HEK293T (cell line): ENCODE measurements around the gene DNAH12.

Source experiments
- CTCF ChIA-PET: fragments of 350-600 bp; formaldehyde crosslinking; extraction: SDS; loops from one replicate; lab custom pipeline; 2021; ENCODE audit warnings: antibody characterized with exemption, inconsistent platforms; lab: Yijun Ruan, JAX
- POLR2A ChIA-PET: fragments of 350-600 bp; formaldehyde crosslinking; extraction: SDS; loops from one replicate; lab custom pipeline; 2020; ENCODE audit warnings: antibody characterized with exemption, inconsistent platforms; lab: Yijun Ruan, JAX
- DNase-seq: peaks from one replicate; pipeline ENCODE4 v3.0.0; 2012; ENCODE audit warnings: mixed read lengths; ENCODE audit errors: extremely low spot score
- ARNT ChIP-seq: fragments of 450-650 bp; IDR thresholded peaks from 2 replicates; pipeline ENCODE4 v1.6.1; 2017; ENCODE audit warnings: mild to moderate bottlenecking
- BHLHE40 ChIP-seq: fragments of 450-650 bp; IDR thresholded peaks from 2 replicates; pipeline ENCODE4 v1.6.1; 2016; ENCODE audit warnings: mild to moderate bottlenecking, moderate library complexity, borderline replicate concordance
- CTBP1 ChIP-seq: fragments of 450-650 bp; IDR thresholded peaks from 2 replicates; pipeline ENCODE4 v1.6.1; 2016; ENCODE audit warnings: borderline replicate concordance
- ELF4 ChIP-seq: fragments of 450-650 bp; IDR thresholded peaks from 2 replicates; pipeline ENCODE4 v1.6.1; 2017; ENCODE audit warnings: antibody characterized with exemption
- FOXA1 ChIP-seq: fragments of 450-650 bp; IDR thresholded peaks from 2 replicates; pipeline ENCODE4 v1.6.1; 2016; ENCODE audit warnings: mild to moderate bottlenecking
- FOXK2 ChIP-seq: fragments of 450-650 bp; IDR thresholded peaks from 2 replicates; pipeline ENCODE4 v1.6.1; 2016; ENCODE audit warnings: mild to moderate bottlenecking
- FOXM1 ChIP-seq: fragments of 450-650 bp; IDR thresholded peaks from 2 replicates; pipeline ENCODE4 v1.6.1; 2017; ENCODE audit warnings: mild to moderate bottlenecking, borderline replicate concordance
- HDGF ChIP-seq: fragments of 450-650 bp; IDR thresholded peaks from 2 replicates; pipeline ENCODE4 v1.6.1; 2017; ENCODE audit warnings: antibody characterized with exemption, borderline replicate concordance
- L3MBTL2 ChIP-seq: fragments of 450-650 bp; conservative IDR thresholded peaks from 2 replicates; pipeline ENCODE4 v1.6.1; 2016; ENCODE audit warnings: mild to moderate bottlenecking
- LEF1 ChIP-seq: fragments of 450-650 bp; IDR thresholded peaks from 2 replicates; pipeline ENCODE4 v1.6.1; 2017; ENCODE audit warnings: mild to moderate bottlenecking, borderline replicate concordance
- NFRKB ChIP-seq: fragments of 450-650 bp; IDR thresholded peaks from 2 replicates; pipeline ENCODE4 v1.6.1; 2016; ENCODE audit warnings: mild to moderate bottlenecking, moderate library complexity
- PKNOX1 ChIP-seq: fragments of 450-650 bp; IDR thresholded peaks from 2 replicates; pipeline ENCODE4 v1.6.1; 2016
- SP1 ChIP-seq: fragments of 450-650 bp; IDR thresholded peaks from 2 replicates; pipeline ENCODE4 v1.6.1; 2017
- SUZ12 ChIP-seq: fragments of 450-650 bp; IDR thresholded peaks from 2 replicates; pipeline ENCODE4 v1.6.1; 2016; ENCODE audit warnings: mild to moderate bottlenecking
- TARDBP ChIP-seq: fragments of 450-650 bp; IDR thresholded peaks from 2 replicates; pipeline ENCODE4 v1.6.1; 2016
- ZNF384 ChIP-seq: fragments of 450-650 bp; IDR thresholded peaks from 2 replicates; pipeline ENCODE4 v1.6.1; 2016

DNAH12 gene

DNA sequence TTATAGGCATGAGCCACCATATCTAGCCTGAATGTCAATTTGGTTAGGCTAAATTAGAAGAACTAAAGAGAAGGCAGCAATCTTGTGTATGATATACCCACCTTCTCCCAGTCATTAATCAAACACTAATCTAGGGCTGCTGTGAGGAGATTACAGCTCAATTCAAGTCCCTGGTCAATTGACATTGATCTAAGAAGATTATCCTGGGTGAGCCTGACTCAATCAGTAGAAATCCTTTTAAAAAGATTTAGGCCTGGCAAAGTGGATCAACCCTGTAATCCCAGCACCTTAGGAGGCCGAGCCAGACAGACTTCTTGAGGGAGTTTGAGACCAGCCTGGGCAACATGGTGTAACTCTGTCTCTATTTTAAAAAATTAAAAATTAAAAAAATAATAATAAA, 2.5 kb upstream of the DNAH12 start:
- DNase-seq = no peak
- no peak for TF ChIP-seq FOXK2
- no peak for TF ChIP-seq FOXM1

GRCh38 chr3:57545636-57546268, 1.6 kb upstream of the DNAH12 start:
- CTCF ChIA-PET = interaction anchor here (0.6 kb wide), 1 partner anchor 689 kb away, joined by 3 read pairs; no protein-coding TSS in a partner anchor
- no peak for DNase-seq
- POLR2A ChIA-PET = interaction anchor here (1.7 to 3.1 kb wide), 2 partner anchors 10 to 52 kb away, joined by 5 to 19 read pairs; partner anchors contain the start of genes ARF4 and PDE12
- TF ChIP-seq ARNT (no peak), ZNF384 (no peak), FOXK2 (no peak), PKNOX1 (no peak), SP1 (no peak), LEF1 (no peak), HDGF (no peak), SUZ12 (no peak), FOXA1 (no peak), TARDBP (no peak), ELF4 (no peak), CTBP1 (no peak), FOXM1 (no peak)

More for the DNA sequence above, 2.5 kb upstream of the DNAH12 start:
- POLR2A ChIA-PET = interaction anchor here (1.7 to 3.1 kb wide), 2 partner anchors 9 to 51 kb away, joined by 5 to 19 read pairs; partner anchors contain the start of genes ARF4 and PDE12
- CTCF ChIA-PET = no interaction called here

DNA sequence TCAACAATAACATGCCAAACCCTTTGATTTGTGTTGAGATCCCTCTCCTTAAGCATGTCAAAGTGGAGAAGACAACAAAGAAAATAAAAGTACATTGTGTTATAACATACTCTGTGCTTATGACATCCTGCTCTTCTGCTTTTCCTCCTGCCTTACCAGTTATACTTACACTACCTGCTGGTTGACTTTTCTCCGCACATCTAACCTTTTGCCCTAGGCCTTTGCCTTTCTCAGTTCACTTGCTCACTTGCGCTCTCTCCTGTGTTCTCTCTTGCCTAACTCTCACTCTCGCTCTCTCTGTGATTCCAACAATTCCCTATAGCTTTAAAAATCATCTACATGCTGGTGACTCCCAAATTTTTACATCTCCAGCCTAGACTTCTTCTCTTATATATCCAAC, 5.7 kb downstream of the DNAH12 start:
- POLR2A ChIA-PET = interaction anchor here (0.9 kb wide), 1 partner anchor 18 kb away, joined by 3 read pairs; the partner anchor contains the start of gene PDE12
- CTCF ChIA-PET = no interaction called here
- TF ChIP-seq HDGF (no peak), FOXK2 (no peak), LEF1 (no peak), SP1 (no peak), TARDBP (no peak), PKNOX1 (no peak), ARNT (no peak), FOXA1 (no peak), CTBP1 (no peak)
- DNase-seq = no peak

DNA sequence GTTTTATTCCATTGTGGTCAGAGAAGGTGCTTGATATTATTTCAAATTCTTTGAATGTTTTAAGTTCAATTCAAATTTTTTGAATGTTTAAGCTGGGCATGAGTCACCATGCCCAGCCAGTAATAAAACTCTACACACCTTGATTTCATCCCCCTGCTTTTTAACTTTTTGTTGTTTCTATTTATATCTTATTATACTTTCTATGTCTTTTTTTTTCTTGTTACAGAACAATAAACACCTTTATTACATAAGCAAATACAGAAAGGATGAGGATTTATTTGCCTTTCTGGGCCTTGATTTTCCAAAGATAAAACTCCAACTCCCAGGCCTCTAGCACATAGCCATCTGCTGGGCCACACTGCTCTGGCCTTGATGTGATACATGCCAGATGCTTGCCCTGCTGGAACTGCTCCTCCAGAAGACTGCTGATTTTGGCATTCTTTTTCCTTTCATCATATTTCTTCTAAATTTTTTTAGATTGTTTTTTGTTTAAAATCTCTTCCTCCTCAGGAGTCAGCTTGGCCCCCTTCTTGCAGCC, 14.0 kb downstream of the DNAH12 start:
- DNase-seq = no peak
- ChIA-PET CTCF (no interaction called here), POLR2A (no interaction called here)
- TF ChIP-seq SUZ12 = no peak

- CTCF ChIA-PET = no interaction called here
- no peak for TF ChIP-seq HDGF
- no peak for TF ChIP-seq CTBP1
- TF ChIP-seq SUZ12 = no peak
- TF ChIP-seq LEF1 = no peak
- TF ChIP-seq L3MBTL2 = no peak
- no peak for TF ChIP-seq ZNF384
- TF ChIP-seq BHLHE40 = no peak
- TF ChIP-seq FOXA1 = no peak
- no peak for TF ChIP-seq FOXM1
- no peak for TF ChIP-seq ELF4
- no peak for TF ChIP-seq ARNT
- no peak for TF ChIP-seq FOXK2
- no peak for DNase-seq
- POLR2A ChIA-PET = no interaction called here
Measured at GRCh38 chr3:57518276-57518915, 25.7 kb downstream of the DNAH12 start.

DNA sequence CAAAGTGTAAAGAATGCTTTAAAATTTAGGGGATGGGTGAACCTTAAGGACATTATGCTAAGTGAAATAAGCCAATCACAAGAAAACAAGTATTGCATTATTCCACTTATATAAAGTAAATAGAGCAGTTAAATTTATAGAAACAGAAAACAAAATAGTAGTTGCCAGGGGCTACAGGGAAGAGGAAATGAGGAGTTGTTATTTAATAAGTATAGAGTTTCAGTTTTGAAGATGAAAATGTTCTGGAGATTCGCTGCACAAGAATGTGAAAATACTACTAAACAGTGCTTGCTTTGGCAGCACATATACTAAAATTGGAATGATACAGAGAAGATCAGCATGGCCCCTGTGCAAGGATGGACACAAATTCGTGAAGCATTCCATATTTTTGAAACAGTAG, 32.0 kb downstream of the DNAH12 start:
- CTCF ChIA-PET = no interaction called here
- no peak for DNase-seq
- POLR2A ChIA-PET = no interaction called here
- no peak for TF ChIP-seq L3MBTL2

GRCh38 chr3:57505901-57506300, 38.2 kb downstream of the DNAH12 start:
- CTCF ChIA-PET = no interaction called here
- DNase-seq = no peak
- no peak for TF ChIP-seq SP1
- no peak for TF ChIP-seq FOXM1
- no peak for TF ChIP-seq LEF1
- no peak for TF ChIP-seq ELF4
- no peak for TF ChIP-seq TARDBP
- POLR2A ChIA-PET = no interaction called here

DNA sequence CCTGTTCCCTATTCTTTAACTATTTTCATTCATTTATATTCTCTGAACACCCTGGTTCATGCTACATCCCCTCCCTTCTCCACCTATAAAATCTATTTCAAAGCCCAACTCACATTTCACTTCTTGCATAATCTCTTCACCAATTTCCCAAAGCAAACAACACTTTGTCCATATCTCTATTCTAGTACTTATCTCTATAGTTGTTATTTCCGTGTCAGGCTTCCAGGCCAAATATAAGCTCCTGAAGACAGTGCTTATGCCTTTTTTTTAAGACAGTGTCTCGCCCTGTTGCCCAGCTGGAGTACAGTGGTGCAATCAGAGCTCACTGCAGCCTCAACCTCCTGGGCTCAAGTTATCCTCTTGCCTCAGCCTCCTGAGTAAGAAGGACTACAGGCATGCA, 43.6 kb downstream of the DNAH12 start:
- TF ChIP-seq NFRKB (no peak), FOXA1 (no peak), BHLHE40 (no peak), ARNT (no peak), TARDBP (no peak), FOXM1 (no peak), PKNOX1 (no peak), LEF1 (no peak), ELF4 (no peak), HDGF (no peak), L3MBTL2 (no peak), ZNF384 (no peak), SP1 (no peak), CTBP1 (no peak), SUZ12 (no peak), FOXK2 (no peak)
- POLR2A ChIA-PET = no interaction called here
- DNase-seq = no peak
- CTCF ChIA-PET = no interaction called here
